Activated CD4-positive, alpha-beta T cell treated with anti-CD3 and anti-CD28 coated beads for 36 hours (primary cell): ENCODE measurements around the gene MCF2L2. TPM values are rescaled to one million over a fixed set of nuclear protein-coding genes. Genes with fewer than 3 reads are reported as not detected.
"Not testable (repeated sequence)": the region's sequence is repeated elsewhere in the genome, so short reads cannot be mapped to it uniquely, and the experiment has no call there.

Experiments
- ATAC-seq: fragments of 200-7000 bp; cut with Tn5 transposase; one replicate; pipeline ENCODE4 v1.10.0; 2021; ENCODE audit warnings: mild to moderate bottlenecking, moderate library complexity
- CTCF ChIA-PET: fragments of 350-600 bp; sonication (Branson Sonifier 250); formaldehyde crosslinking; loops from one replicate; lab custom pipeline; 2021; ENCODE audit warnings: antibody characterized with exemption; lab: Charles Lee
- POLR2A ChIA-PET: fragments of 350-600 bp; sonication (Branson Sonifier 250); formaldehyde crosslinking; loops from one replicate; lab custom pipeline; 2021; ENCODE audit warnings: antibody characterized with exemption, inconsistent platforms; lab: Charles Lee
- DNase-seq: peaks from one replicate; pipeline ENCODE4 v3.0.0-alpha.2; 2020
- H3K27ac Mint-ChIP-seq: one replicate; pipeline ENCODE4 v1.8.0; 2021; ENCODE audit warnings: mixed read lengths
- H3K27me3 Mint-ChIP-seq: one replicate; pipeline ENCODE4 v1.8.0; 2021; ENCODE audit warnings: mixed read lengths
- H3K36me3 Mint-ChIP-seq: one replicate; pipeline ENCODE4 v1.8.0; 2021; ENCODE audit warnings: low read depth, mixed read lengths
- H3K4me1 Mint-ChIP-seq: one replicate; pipeline ENCODE4 v1.8.0; 2021; ENCODE audit warnings: mixed read lengths
- H3K4me3 Mint-ChIP-seq: one replicate; pipeline ENCODE4 v1.8.0; 2021; ENCODE audit warnings: mild to moderate bottlenecking, moderate library complexity, mixed read lengths
- H3K9me3 Mint-ChIP-seq: one replicate; pipeline ENCODE4 v1.8.0; 2021; ENCODE audit warnings: low read depth, mixed read lengths
- intact Hi-C, 2 experiments: fragments of 100-400 bp; cut with DNase I in 1 of 2; cut with micrococcal nuclease in 1 of 2; formaldehyde crosslinking; loops; one replicate each; pipeline versions ENCODE4 v1.14.2 to v1.15.1; 2022 to 2024; cut with DNase I, micrococcal nuclease
- total RNA-seq, 2 experiments: library from RNA; stranded (reverse); gene quantifications; one replicate each; pipeline ENCODE4 v1.2.3, GENCODE V29; 2021

MCF2L2 gene
- total RNA-seq, 2 experiments from 2014 or later = 1.9 to 2.3 TPM

GRCh38 chr3:183430325-183430957 lies 2.0 kb upstream of the MCF2L2 start:
- peak overlapping the region; percentile 31 for H3K4me3 Mint-ChIP-seq
- no peaks in the 10 kb centered on the region for H3K36me3 Mint-ChIP-seq
- DNase-seq (peak; percentile 49), ATAC-seq (peak; percentile 76)
- ChIA-PET POLR2A (interaction anchor here (0.5 to 1.4 kb wide), 7 partner anchors 17 to 526 kb away, joined by 3 to 9 read pairs (median 3); no protein-coding TSS in a partner anchor), CTCF (interaction anchor here (0.7 to 1.5 kb wide), 9 partner anchors 9 to 454 kb away, joined by 3 to 6 read pairs (median 3); partner anchors contain the start of gene PARL)
- H3K9me3 Mint-ChIP-seq = no peaks in the 10 kb centered on the region
- H3K27ac Mint-ChIP-seq = peak overlapping the region; percentile 79
- peaks cover 46% of the 10 kb centered on the region for H3K4me1 Mint-ChIP-seq
- peaks cover 12% of the 10 kb centered on the region for H3K27me3 Mint-ChIP-seq
- intact Hi-C loops = loop anchor here (1.0 to 2.0 kb wide), 7 partner anchors 16 to 454 kb away; partner anchors contain the start of gene PARL (in 1 of the 2)

DNA sequence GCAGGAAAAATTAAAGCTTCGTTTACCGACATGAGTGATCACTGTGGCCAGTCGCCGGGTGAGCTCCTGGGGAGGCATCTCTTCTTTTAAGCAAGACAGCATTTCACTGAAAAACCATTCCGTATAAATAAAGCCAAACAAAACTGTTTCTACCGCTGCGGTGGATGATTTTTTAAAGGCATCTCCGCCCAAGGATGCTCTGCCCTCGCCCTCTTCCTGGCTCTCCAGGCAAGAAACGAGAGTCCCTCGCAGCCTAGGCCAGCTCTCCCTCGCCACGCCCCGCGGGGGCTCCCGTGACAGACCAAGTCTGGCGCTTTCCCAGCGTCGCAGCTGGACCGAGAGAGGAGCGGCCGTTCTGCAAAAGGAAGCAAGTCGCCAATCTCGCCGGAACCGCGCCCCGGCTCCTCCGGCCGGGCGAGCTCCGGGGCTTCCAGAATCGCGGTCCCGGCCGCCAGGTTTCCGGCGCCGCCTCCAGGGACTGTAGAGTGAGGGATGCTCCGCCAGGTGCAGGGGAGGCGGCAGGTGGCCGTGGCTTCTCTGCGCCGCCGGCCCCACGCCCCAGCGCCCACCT lies 458 bp downstream of the MCF2L2 start:
- CTCF ChIA-PET = interaction anchor here (0.5 to 1.6 kb wide), 11 partner anchors 10 to 406 kb away, joined by 3 to 5 read pairs (median 3); no protein-coding TSS in a partner anchor
- Mint-ChIP-seq H3K27me3 (peaks cover 11% of the 10 kb centered on the region), H3K36me3 (no peaks in the 10 kb centered on the region), H3K9me3 (no peaks in the 10 kb centered on the region), H3K4me1 (peaks cover 43% of the 10 kb centered on the region), H3K27ac (no peak overlapping the region), H3K4me3 (peak overlapping the region; percentile 79)
- intact Hi-C loops = loop anchor here in 1 of 2 experiments (1.0 to 10.0 kb wide), 4 partner anchors 143 to 837 kb away; partner anchors contain the start of genes CAMK2N2 and MCCC1
- DNase-seq (peak; percentile 57), ATAC-seq (peak; percentile 21)
- POLR2A ChIA-PET = interaction anchor here (0.6 kb wide), 2 partner anchors 50 to 233 kb away, joined by 3 read pairs; no protein-coding TSS in a partner anchor

DNA sequence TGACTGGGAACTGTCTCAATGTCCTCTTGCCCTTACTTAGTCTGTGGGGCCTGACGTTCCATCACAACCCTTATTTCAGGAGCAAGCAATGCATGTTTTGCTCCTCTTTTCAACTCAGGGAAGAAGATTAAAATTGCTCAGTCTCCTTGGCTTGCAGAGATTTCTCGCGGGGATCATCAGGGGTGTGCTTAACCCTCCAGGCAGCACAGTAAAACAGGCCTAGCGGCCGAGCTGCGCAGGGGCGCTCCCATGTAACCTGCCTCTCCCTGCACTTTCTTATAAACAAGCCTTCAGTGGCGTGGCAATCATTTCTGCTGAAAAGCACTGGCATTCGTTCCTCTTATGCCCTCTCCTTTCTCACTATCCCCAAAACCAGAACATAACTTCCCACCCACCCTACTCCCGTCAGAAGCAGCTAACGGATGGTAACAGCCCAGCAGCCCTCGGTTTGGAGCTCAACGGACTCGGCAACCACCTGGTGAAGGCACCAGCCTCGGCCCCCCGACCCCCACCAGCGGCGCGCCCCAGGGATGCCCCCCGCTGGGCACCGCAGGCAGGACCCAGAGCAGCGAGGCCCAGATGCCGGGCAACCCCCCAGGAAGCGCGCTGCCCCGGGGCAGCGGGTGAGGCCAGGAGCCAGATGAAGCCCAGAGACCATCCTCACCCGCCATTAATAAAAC lies 1.1 kb downstream of the MCF2L2 start:
- Mint-ChIP-seq H3K4me1 (peaks cover 43% of the 10 kb centered on the region), H3K4me3 (peak overlapping the region; percentile 79), H3K27ac (no peak overlapping the region), H3K36me3 (no peaks in the 10 kb centered on the region), H3K27me3 (peaks cover 11% of the 10 kb centered on the region), H3K9me3 (no peaks in the 10 kb centered on the region)
- CTCF ChIA-PET = interaction anchor here (0.5 to 1.6 kb wide), 9 partner anchors 11 to 407 kb away, joined by 3 to 4 read pairs (median 3); no protein-coding TSS in a partner anchor
- DNase-seq = no peak
- no peak for ATAC-seq
- intact Hi-C loops = loop anchor here in 1 of 2 experiments (10.0 kb wide), 1 partner anchor 837 kb away; the partner anchor contains the start of gene CAMK2N2
- POLR2A ChIA-PET = interaction anchor here (0.6 kb wide), 1 partner anchor 232 kb away, joined by 3 read pairs; no protein-coding TSS in a partner anchor

DNA sequence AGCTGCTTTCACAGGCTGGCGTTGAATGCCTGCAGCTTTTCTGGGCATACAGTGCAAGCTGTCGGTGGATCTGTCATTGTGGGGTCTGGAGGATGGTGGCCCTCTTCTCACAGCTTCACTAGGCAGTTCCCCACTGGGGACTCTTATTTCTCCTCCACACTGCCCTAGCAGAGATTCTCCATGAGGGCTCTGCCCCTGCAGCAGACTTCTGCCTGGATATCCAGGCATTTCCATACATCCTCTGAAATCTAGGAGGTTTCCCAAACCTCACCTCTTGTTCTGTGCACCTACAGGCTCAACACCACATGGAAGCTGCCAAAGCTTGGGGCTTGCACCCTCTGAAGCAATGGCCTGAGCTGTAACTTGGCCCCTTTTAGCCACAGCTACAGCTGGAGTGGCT lies 9.6 kb downstream of the MCF2L2 start:
- CTCF ChIA-PET = interaction anchor here (0.9 kb wide), 1 partner anchor 50 kb away, joined by 3 read pairs; no protein-coding TSS in a partner anchor
- H3K27me3 Mint-ChIP-seq, H3K27ac Mint-ChIP-seq, H3K4me3 Mint-ChIP-seq, POLR2A ChIA-PET, H3K4me1 Mint-ChIP-seq, ATAC-seq, intact Hi-C loops, DNase-seq: not testable (repeated sequence)
- peaks cover 10% of the 10 kb centered on the region for H3K36me3 Mint-ChIP-seq
- H3K9me3 Mint-ChIP-seq = peaks cover 27% of the 10 kb centered on the region

- POLR2A ChIA-PET = interaction anchor here (0.7 kb wide), 1 partner anchor 95 kb away, joined by 3 read pairs; no protein-coding TSS in a partner anchor
These were observed 17.1 kb downstream of the MCF2L2 start for GRCh38 chr3:183411216-183411922.

GRCh38 chr3:183410759-183411158 lies 17.7 kb downstream of the MCF2L2 start:
- Mint-ChIP-seq H3K4me3 (no peak overlapping the region), H3K9me3 (no peaks in the 10 kb centered on the region), H3K27ac (no peak overlapping the region), H3K4me1 (no peaks in the 10 kb centered on the region), H3K27me3 (peaks cover 3% of the 10 kb centered on the region), H3K36me3 (no peaks in the 10 kb centered on the region)
- ChIA-PET POLR2A (interaction anchor here (0.7 kb wide), 1 partner anchor 95 kb away, joined by 3 read pairs; no protein-coding TSS in a partner anchor), CTCF (interaction anchor here (0.7 to 2.0 kb wide), 6 partner anchors 11 to 355 kb away, joined by 3 to 8 read pairs (median 4); partner anchors contain the start of gene MCF2L2)
- intact Hi-C loops = no loop called here
- ATAC-seq (no peak), DNase-seq (no peak)

More at GRCh38 chr3:183411216-183411922, 17.1 kb downstream of the MCF2L2 start:
- no peaks in the 10 kb centered on the region for H3K9me3 Mint-ChIP-seq
- DNase-seq (no peak), ATAC-seq (no peak)
- no peak overlapping the region for H3K4me3 Mint-ChIP-seq
- no peak overlapping the region for H3K27ac Mint-ChIP-seq
- no peaks in the 10 kb centered on the region for H3K36me3 Mint-ChIP-seq
- H3K4me1 Mint-ChIP-seq = no peaks in the 10 kb centered on the region
- intact Hi-C loops = no loop called here
- peaks cover 3% of the 10 kb centered on the region for H3K27me3 Mint-ChIP-seq
- CTCF ChIA-PET = interaction anchor here (0.6 to 1.5 kb wide), 7 partner anchors 10 to 227 kb away, joined by 3 to 6 read pairs (median 4); partner anchors contain the start of gene MCF2L2

DNA sequence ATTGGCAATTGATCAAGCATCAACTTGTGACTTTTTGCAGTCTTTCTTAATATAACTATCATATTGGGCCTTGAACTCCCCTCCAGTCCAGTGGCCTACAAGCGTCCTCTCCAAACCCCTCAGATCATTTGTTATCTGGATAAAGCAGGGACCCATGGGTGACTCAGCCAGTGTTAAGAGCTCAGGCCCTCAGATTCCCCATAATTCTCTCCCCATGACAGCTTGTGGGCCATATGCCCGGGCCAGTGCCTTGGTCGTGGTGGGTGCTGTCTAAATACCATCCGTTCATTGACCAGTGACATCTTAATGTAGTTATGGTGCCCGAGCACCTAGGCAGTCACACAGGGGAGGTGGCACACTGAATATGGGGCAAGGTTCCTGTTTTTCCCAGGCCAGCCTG lies 18.1 kb downstream of the MCF2L2 start:
- POLR2A ChIA-PET = no interaction called here
- Mint-ChIP-seq H3K4me3 (no peak overlapping the region), H3K27me3 (peaks cover 3% of the 10 kb centered on the region), H3K27ac (no peak overlapping the region), H3K9me3 (no peaks in the 10 kb centered on the region), H3K36me3 (no peaks in the 10 kb centered on the region), H3K4me1 (no peaks in the 10 kb centered on the region)
- DNase-seq = no peak
- ATAC-seq = no peak
- intact Hi-C loops = no loop called here
- CTCF ChIA-PET = interaction anchor here (1.1 to 2.0 kb wide), 6 partner anchors 12 to 355 kb away, joined by 3 to 8 read pairs (median 4); partner anchors contain the start of gene MCF2L2

GRCh38 chr3:183409219-183409618 lies 19.2 kb downstream of the MCF2L2 start:
- peaks cover 3% of the 10 kb centered on the region for H3K4me1 Mint-ChIP-seq
- ATAC-seq (no peak), DNase-seq (no peak)
- no peaks in the 10 kb centered on the region for H3K9me3 Mint-ChIP-seq
- H3K4me3 Mint-ChIP-seq = no peak overlapping the region
- H3K36me3 Mint-ChIP-seq = no peaks in the 10 kb centered on the region
- ChIA-PET CTCF (interaction anchor here (1.1 to 2.0 kb wide), 3 partner anchors 27 to 286 kb away, joined by 3 to 8 read pairs (median 4); no protein-coding TSS in a partner anchor), POLR2A (interaction anchor here (0.5 kb wide), 1 partner anchor 63 kb away, joined by 3 read pairs; no protein-coding TSS in a partner anchor)
- no peak overlapping the region for H3K27ac Mint-ChIP-seq
- no peaks in the 10 kb centered on the region for H3K27me3 Mint-ChIP-seq
- intact Hi-C loops = no loop called here

DNA sequence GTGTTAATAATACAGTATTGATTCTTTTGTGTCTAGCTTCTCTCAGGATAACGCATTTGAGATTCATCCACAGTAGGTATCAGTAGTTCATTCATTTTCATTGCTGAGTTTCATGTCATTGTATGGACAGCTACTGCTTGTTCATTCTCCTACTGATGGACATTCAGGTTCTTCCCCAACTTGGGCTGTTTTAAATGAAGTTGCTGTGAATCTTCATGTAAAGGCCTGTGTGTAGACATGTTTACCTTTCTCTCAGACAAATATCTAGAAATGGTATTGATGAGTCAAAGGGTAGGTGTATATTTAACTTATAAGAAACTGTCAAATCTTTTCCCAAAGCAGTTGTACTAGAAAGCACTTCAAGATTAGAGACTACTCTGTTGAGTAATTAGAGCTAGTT lies 26.7 kb downstream of the MCF2L2 start:
- ChIA-PET CTCF (interaction anchor here (0.6 to 1.1 kb wide), 2 partner anchors 21 to 280 kb away, joined by 3 to 4 read pairs; no protein-coding TSS in a partner anchor), POLR2A (no interaction called here)
- H3K9me3 Mint-ChIP-seq = no peaks in the 10 kb centered on the region
- H3K36me3 Mint-ChIP-seq = no peaks in the 10 kb centered on the region
- intact Hi-C loops = no loop called here
- H3K4me3 Mint-ChIP-seq = no peak overlapping the region
- no peak overlapping the region for H3K27ac Mint-ChIP-seq
- no peak for ATAC-seq
- no peak for DNase-seq
- H3K4me1 Mint-ChIP-seq = peaks cover 7% of the 10 kb centered on the region
- no peaks in the 10 kb centered on the region for H3K27me3 Mint-ChIP-seq

DNA sequence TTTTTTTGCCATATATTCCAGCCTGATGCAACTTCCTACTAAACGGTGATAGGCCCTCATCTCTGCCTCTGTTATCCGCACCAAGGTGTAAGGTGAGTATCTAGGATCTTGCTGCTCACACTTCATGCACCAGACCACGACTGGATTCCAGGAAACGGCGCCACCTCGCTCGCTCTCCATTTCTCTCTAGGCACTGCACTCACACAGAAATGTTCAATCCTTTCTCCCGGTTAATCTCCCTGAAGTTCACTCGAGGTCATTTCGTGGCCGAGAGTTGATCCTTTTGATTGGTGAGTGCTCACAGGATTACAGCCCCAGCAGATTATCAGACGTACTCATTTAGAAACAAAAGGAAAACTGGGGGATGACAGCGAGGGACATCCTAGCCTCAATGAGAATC lies 28.1 kb downstream of the MCF2L2 start:
- intact Hi-C loops = no loop called here
- no peaks in the 10 kb centered on the region for H3K36me3 Mint-ChIP-seq
- no peak overlapping the region for H3K4me3 Mint-ChIP-seq
- DNase-seq = no peak
- no peaks in the 10 kb centered on the region for H3K9me3 Mint-ChIP-seq
- ATAC-seq = no peak
- H3K4me1 Mint-ChIP-seq = peaks cover 7% of the 10 kb centered on the region
- no peak overlapping the region for H3K27ac Mint-ChIP-seq
- H3K27me3 Mint-ChIP-seq = no peaks in the 10 kb centered on the region
- ChIA-PET POLR2A (no interaction called here), CTCF (interaction anchor here (1.0 to 3.3 kb wide), 3 partner anchors 11 to 278 kb away, joined by 3 to 13 read pairs (median 5); no protein-coding TSS in a partner anchor)
